Measurements from ENCODE around the gene ATXN7L3.
A peak's percentile ranks its signal among the peaks of the same experiment; 100 is the strongest.

The ATXN7L3 gene

DNA sequence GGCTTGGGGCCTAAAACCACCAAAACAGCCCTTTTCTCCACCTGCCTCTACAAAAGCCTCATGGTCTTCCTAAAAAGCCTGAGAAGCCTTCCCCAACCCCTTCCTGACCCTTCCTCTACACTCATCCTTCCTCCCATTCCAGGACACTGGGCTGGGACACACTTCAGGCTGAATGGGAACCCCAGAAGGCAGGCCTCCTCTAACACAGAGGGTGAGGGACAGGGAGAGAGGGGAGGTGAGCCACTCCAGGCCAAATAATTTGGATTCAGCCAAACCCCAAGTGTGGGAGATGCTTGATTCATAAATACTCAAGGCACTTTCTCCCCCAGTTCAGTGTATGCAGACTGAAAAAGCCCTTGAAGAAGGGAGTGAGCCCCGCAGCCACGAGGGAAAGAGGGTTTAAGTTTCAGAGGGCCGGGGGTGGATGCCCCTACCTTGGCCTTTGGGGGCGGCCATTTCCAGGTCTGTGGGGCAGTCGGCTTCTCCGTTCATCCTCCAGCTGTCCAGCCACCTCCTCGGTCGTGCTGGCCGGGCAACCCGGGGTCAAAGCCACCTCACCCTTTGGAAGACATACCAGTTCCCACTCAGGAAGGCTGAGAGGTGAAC, 18.2 kb upstream of the ATXN7L3 start:
- no peak for DNase-seq

DNA sequence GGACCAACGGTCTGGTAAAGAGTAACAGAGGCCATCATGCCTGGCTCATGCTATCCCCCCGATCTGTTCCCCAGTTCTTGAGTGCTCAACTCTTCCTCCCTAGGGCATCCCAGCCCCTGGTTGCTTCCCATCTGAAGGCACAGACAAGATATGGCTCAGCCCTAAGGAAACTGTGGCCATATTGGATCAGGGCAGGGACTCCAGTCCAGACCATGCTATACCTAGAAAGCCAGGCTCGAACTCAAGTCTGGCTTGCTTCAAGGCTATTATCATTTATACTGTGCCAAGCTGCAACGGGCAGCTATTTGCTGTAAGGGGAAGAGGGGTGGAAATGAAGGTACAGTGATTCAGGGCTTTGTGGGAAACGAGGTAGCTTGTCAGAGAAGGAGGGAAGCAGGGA, 17.0 kb upstream of the ATXN7L3 start:
- DNase-seq: no peak

GRCh38 chr17:44216173-44216572, 16.5 kb upstream of the ATXN7L3 start:
- peak; percentile 56 for DNase-seq

GRCh38 chr17:44214896-44215295, 15.2 kb upstream of the ATXN7L3 start:
- DNase-seq: no peak

GRCh38 chr17:44214230-44214494, 14.5 kb upstream of the ATXN7L3 start:
- DNase-seq: no peak

- no peak for DNase-seq
These were observed 13.9 kb upstream of the ATXN7L3 start for GRCh38 chr17:44213403-44214229.

GRCh38 chr17:44212507-44213402, 13.1 kb upstream of the ATXN7L3 start:
- no peak for DNase-seq

DNA sequence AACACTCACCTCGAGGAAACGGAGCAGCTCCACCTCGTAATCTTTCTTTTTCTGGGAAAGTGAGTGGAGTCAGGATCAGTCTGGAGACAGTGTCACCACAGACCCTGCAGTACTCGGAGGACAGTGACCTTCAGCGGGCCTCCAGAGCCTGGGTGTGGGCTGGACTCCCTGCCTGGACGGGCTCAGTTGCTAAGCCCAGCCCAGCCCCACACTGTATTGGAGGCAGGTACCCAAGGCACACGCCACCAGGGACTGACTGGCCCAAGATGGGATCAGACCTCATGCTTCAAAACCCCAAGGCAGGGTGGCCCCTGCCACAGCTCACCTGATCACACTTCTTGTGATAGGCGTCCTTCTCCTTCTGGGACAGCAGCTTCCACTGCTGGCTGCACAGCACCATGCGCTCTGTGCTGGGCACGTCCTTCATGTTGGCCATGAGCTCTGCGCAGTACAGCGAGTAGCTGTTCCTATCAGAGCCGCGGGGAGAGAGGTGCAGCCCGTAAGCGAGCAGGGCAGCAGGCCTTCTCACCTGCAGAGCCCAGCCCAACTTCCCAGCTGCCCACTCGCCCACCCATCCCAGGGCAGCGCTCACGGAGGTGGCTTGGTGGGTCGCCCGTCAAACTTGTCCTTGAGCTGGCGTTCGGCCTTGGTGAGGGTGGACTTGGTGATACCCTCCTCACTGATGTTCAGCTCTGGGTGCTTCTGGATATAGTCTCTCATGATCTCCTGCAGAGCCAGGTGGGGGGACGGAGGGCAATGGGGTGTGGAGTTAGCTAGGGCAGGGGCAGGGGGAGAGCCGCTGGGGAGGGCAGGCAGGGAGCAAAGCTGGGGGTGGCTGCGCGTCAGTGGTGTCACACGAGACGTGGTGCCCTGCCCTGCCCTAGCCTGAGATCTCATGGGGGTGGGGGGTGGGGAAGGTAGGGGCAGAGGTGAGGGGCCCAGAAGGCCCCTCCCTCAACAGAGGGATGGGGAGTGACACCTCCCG, 11.9 kb upstream of the ATXN7L3 start:
- no peak for DNase-seq

DNA sequence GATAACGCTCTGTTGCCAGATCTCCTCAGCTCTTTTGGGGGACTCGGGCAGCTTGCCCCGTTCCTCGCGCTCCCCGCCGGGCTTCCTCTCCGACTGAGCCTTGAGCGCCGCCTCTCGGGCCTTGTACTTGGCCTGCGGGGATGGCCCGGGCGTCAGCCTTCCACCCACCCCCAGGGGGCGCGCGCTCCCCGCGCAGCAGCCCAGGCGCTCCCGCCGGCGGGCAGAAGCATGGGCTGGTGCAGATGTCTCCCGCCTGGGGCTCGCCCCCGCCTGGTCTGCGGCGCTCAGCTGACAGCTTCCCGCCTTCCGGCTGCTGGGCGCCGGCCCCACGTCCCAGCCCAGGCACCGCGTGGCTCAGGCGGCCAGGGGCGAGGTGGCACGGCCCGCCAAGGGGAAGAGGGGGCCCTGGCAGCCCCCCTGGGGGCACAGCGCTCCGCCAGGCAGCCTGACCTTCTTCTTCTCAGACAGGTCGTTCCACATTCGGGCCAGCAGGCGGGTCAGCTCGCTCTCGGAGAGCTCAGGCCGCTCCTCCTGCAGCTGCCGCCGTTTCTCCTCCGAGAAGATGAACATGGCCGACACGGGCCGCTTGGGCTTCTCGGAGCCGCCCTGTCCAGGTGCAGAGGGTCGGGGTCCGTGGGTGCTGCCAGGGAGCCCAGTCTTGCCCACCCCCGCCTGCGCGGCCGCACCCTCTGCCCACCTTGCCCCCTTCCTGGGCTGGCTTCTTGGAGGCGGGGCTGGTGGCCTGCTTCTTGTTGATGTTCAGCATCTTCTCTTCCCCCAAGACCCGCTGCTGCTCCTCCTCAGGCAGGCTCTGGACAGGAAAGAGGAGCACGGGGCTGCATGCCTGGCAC, 10.9 kb upstream of the ATXN7L3 start:
- peak; percentile 93 for DNase-seq

GRCh38 chr17:44209786-44210341, 10.2 kb upstream of the ATXN7L3 start:
- peak; percentile 19 for DNase-seq

DNA sequence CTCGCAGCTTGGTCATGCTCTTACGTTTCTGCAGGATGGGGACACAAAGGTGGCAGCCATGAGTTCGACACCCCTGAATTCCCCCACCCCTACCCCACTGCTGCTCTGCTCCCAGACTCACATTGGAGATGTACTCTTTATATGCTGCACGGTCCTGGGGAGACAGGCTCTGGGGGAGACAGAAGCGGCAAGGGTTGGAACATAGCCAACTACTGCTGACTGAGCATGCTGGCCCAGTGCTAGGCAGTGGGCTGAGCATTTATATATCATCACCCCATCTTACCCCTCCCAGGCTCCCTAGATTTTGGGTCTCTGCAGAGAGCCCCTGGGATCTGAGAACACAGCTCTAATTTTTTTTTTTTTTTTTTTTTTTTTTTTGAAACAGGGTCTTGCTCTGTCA, 8.1 kb upstream of the ATXN7L3 start:
- no peak for DNase-seq

GRCh38 chr17:44207319-44207718, 7.6 kb upstream of the ATXN7L3 start:
- DNase-seq: no peak

DNA sequence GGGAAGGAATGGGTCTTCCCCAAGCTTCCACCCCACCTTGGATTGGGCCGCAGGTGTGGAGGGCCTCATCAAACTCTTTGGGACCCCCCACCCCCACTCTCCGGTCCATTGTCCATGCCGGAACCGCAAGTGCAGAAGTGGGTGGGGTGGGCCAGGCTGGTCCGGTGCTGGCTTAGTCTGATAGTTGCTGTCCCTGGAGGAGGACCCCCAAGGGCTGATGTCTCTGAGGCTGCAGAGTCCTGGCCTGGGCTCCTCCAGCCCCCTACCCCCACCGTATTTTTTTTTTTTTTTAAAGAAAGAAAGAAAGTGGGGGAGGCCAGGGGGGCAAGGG, 7.1 kb upstream of the ATXN7L3 start:
- DNase-seq: no peak

DNA sequence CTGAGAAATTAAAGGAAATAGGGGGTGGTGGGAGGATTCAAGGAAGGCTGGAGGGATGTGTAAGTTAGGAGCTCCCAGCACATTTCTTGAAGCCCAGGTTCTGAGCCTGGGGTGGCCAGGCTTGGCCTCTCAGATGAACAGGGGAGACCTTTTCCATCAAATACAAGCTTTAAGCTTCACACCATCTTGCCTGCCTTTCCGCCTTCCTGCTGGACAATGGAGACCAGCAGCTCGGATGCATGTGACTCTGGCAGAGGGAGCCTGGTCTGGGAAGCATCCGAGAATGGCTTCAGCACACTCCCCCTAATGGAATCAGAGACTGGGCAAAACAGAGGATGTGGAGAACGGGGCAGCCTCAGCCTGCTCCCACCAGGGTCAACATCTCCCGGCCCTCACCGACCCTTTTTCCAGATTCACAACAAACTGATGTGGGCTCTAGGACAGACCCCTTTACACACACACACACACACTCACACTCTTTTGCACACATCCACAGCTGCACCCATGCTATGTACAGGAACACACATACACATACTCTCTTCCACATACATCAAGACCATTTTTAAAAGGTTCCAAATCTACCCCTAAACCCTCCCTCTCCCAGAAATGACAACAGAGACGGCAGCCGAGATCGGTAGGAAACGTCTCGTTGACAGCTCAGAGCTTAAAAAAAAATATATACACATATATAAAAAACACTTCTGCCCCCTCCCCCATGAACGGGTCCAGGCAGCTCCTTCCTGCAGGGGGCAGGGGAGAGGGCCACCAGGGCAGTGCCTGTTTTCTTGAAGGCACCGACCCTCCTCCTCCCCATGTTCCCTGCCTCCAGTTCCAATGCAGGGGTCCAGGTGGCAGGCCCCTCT, 6.5 kb upstream of the ATXN7L3 start:
- DNase-seq: peak; percentile 19

GRCh38 chr17:44204441-44204882, 4.8 kb upstream of the ATXN7L3 start:
- DNase-seq: no peak

DNA sequence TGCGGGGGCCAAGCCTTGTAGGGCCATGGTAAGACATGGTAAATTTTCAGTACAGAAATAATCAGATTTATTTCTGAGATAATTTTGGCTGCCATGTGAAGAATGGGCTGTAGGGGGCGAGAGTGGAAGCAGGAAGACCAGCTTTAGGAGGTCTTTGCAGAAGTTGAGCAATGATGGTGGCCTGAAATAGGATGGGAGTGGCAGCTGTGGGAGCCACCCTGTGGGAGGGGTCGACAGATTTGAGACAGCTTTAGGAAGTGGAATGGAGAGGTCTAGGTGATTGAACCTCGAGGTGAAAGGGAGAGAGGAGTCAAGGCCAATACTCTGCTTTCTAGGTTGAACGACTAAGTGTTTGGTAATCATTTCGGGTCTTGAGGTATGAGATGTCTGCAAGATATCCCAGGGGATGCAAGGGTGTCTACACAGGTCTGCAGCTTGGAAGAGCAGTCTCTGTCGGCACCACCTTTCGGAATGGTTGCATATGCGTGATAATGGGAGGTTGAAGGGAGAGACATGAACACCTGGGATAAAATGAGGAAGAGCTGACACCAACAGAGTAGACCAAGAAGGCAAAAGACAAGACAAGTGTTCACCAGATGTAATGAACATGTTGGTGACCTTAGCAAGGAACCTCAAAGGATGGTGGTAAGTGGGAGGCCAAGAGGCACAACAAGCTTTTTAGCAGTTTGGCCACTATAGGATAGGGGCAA, 4.2 kb upstream of the ATXN7L3 start:
- peak; percentile 70 for DNase-seq

DNA sequence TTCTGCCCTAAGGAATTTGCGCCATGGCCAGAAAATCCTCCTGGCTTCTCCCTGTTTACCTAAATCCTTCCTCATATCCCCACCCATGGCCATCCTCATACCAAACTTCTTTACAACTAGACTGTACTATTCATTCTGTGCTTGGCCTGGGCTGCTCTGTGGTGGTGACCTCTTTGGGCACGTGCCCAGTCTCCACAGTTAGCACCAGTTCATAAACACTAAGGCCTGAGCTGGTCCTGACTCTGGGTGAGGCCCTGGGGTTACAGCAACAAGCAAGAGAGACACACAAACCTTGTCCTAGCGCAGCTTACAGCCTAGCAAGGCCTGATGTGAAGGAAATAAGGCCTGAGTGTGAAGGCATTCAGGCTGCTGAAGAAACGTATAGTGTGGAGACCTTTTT, 3.1 kb upstream of the ATXN7L3 start:
- no peak for DNase-seq

- DNase-seq: no peak
These were observed 933 bp upstream of the ATXN7L3 start for GRCh38 chr17:44200478-44201155.

All from CD4-positive, alpha-beta T cell treated with Interleukin-21 for 1 hour (primary cell).